H1 (cell line): Measurements from ENCODE around the gene XPNPEP2. TPM values are rescaled to one million over a fixed set of nuclear protein-coding genes. Genes with fewer than 3 reads are reported as not detected.

Experiments
- CTCF ChIA-PET: fragments of 300-600 bp; sonication (Branson Sonifier 250); formaldehyde crosslinking; loops from one replicate; lab custom pipeline; 2021; ENCODE audit not compliant: partially characterized antibody; lab: Charles Lee
- POLR2A ChIA-PET: fragments of 300-600 bp; sonication (Branson Sonifier 250); formaldehyde crosslinking; loops from one replicate; lab custom pipeline; 2021; ENCODE audit warnings: inconsistent platforms; ENCODE audit not compliant: partially characterized antibody; lab: Charles Lee
- DNase-seq, 2 experiments: peaks; one replicate each; pipeline versions ENCODE4 v3.0.0 to v3.0.0-alpha.2; 2010 to 2022; ENCODE audit warnings: low spot score in 2 of 2, low read depth in 1 of 2, mixed read lengths in 1 of 2
- FAIRE-seq: peaks from 2 replicates; lab custom pipeline; 2011; peaks lifted over from hg19 to GRCh38; lab: Jason Lieb, UNC
- H2AFZ ChIP-seq: 2 replicates; pipeline ENCODE4 v1.8.1; 2012; ENCODE audit warnings: low read length, inconsistent platforms
- H2AK5ac ChIP-seq: 2 replicates; pipeline ENCODE4 v1.6.1; 2013; ENCODE audit warnings: low read depth, low read length
- H2BK120ac ChIP-seq: replicated peaks from 2 replicates; pipeline ENCODE3; 2013; ENCODE audit warnings: low read depth, low read length, inconsistent platforms
- H2BK12ac ChIP-seq: 2 replicates; pipeline ENCODE4 v1.6.1; 2013; ENCODE audit warnings: low read depth, low read length
- H2BK15ac ChIP-seq: 2 replicates; pipeline ENCODE4 v1.6.1; 2013; ENCODE audit warnings: low read length
- H2BK20ac ChIP-seq: 2 replicates; pipeline ENCODE4 v1.6.1; 2013; ENCODE audit warnings: low read length
- H2BK5ac ChIP-seq: 2 replicates; pipeline ENCODE4 v1.6.1; 2013; ENCODE audit warnings: low read depth, low read length
- H3K14ac ChIP-seq: 2 replicates; pipeline ENCODE4 v1.6.1; 2013; ENCODE audit warnings: inconsistent platforms; ENCODE audit not compliant: insufficient read length
- H3K18ac ChIP-seq: 2 replicates; pipeline ENCODE4 v1.6.1; 2013; ENCODE audit warnings: low read length; ENCODE audit errors: extremely low read depth
- H3K23ac ChIP-seq: 2 replicates; pipeline ENCODE4 v1.6.1; 2013; ENCODE audit warnings: inconsistent platforms; ENCODE audit not compliant: insufficient read length
- H3K23me2 ChIP-seq: 2 replicates; pipeline ENCODE4 v1.6.1; 2013; ENCODE audit warnings: low read depth, low read length
- H3K27ac ChIP-seq: 2 replicates; pipeline ENCODE4 v1.6.1; 2011; ENCODE audit warnings: low read depth, low read length, inconsistent platforms
- H3K27me3 ChIP-seq, 4 experiments: replicated peaks in 1 of 4; 1 replicate in 1 of 4; 2 replicates in 3 of 4; pipeline versions ENCODE4 v1.6.1 to v1.8.1; 2011 to 2013; ENCODE audit warnings: low read length in 3 of 4, mild to moderate bottlenecking in 3 of 4, inconsistent platforms in 2 of 4, mixed read lengths in 2 of 4, moderate library complexity in 1 of 4; ENCODE audit not compliant: control insufficient read depth in 3 of 4, insufficient read depth in 3 of 4; ENCODE audit errors: extremely low read depth in 1 of 4
- H3K36me3 ChIP-seq, 4 experiments: 2 replicates each; pipeline versions ENCODE4 v1.6.1 to v1.8.1; 2011 to 2013; ENCODE audit warnings: mild to moderate bottlenecking in 4 of 4, low read length in 3 of 4, moderate library complexity in 2 of 4, control low read depth in 1 of 4, inconsistent platforms in 1 of 4; ENCODE audit not compliant: insufficient read depth in 4 of 4, control insufficient read depth in 2 of 4
- H3K4ac ChIP-seq: replicated peaks from 2 replicates; pipeline ENCODE3; 2013; ENCODE audit warnings: low read length, low read depth, mixed read lengths, inconsistent platforms; ENCODE audit not compliant: insufficient read length
- H3K4me1 ChIP-seq, 4 experiments: replicated peaks in 1 of 4; 1 replicate in 1 of 4; 2 replicates in 3 of 4; pipeline versions ENCODE4 v1.6.1 to v1.8.1; 2011 to 2013; ENCODE audit warnings: low read length in 3 of 4, inconsistent platforms in 2 of 4, mixed read lengths in 1 of 4; ENCODE audit not compliant: insufficient read depth in 4 of 4, control insufficient read depth in 3 of 4
- H3K4me2 ChIP-seq, 2 experiments: 2 replicates each; pipeline versions ENCODE4 v1.6.1 to v1.8.1; 2011 to 2013; ENCODE audit warnings: low read depth in 2 of 2, low read length in 2 of 2, control low read depth in 1 of 2, inconsistent platforms in 1 of 2, mild to moderate bottlenecking in 1 of 2; ENCODE audit not compliant: insufficient read depth in 1 of 2
- H3K4me3 ChIP-seq, 4 experiments: fragments of 200-600, 300-600 bp in 1 of 4; sonication (generic), shearing (Covaris generic), sonication (Bioruptor Twin) in 1 of 4; 2 replicates each; pipeline versions ENCODE4 v1.5.1 to v1.8.1; 2011 to 2016; ENCODE audit warnings: low read length in 4 of 4, low read depth in 3 of 4, control low read depth in 2 of 4, inconsistent platforms in 2 of 4, mild to moderate bottlenecking in 2 of 4, mixed read lengths in 1 of 4, moderate library complexity in 1 of 4; ENCODE audit not compliant: insufficient read depth in 2 of 4; ENCODE audit errors: extremely low read depth in 1 of 4
- H3K56ac ChIP-seq: replicated peaks from 2 replicates; pipeline ENCODE3; 2013; ENCODE audit warnings: low read depth, mild to moderate bottlenecking, mixed read lengths, low read length, inconsistent platforms; ENCODE audit not compliant: insufficient read length
- H3K79me1 ChIP-seq: 2 replicates; pipeline ENCODE4 v1.6.1; 2013; ENCODE audit warnings: low read depth, low read length, control low read depth
- H3K79me2 ChIP-seq, 2 experiments: 2 replicates each; pipeline versions ENCODE4 v1.6.1 to v1.8.1; 2012 to 2013; ENCODE audit warnings: low read length in 2 of 2, mild to moderate bottlenecking in 2 of 2, inconsistent platforms in 1 of 2; ENCODE audit not compliant: insufficient read depth in 2 of 2, control insufficient read depth in 1 of 2
- H3K9ac ChIP-seq, 4 experiments: replicated peaks in 1 of 4; 1 replicate in 1 of 4; 2 replicates in 3 of 4; pipeline versions ENCODE4 v1.6.1 to v1.8.1; 2011 to 2013; ENCODE audit warnings: low read depth in 3 of 4, low read length in 3 of 4, control low read depth in 2 of 4, mild to moderate bottlenecking in 2 of 4, moderate library complexity in 2 of 4, inconsistent platforms in 1 of 4; ENCODE audit errors: extremely low read depth in 1 of 4
- H3K9me3 ChIP-seq, 2 experiments: 2 replicates each; pipeline versions ENCODE4 v1.6.1 to v1.8.1; 2012 to 2013; ENCODE audit warnings: mild to moderate bottlenecking in 2 of 2, moderate library complexity in 2 of 2, control low read depth in 1 of 2, inconsistent platforms in 1 of 2, low read depth in 1 of 2, low read length in 1 of 2, mixed read lengths in 1 of 2; ENCODE audit not compliant: insufficient read depth in 2 of 2
- H4K20me1 ChIP-seq, 2 experiments: replicated peaks in 1 of 2; 2 replicates each; pipeline versions ENCODE3 to v1.8.1; 2011 to 2013; ENCODE audit warnings: inconsistent platforms in 2 of 2, low read length in 2 of 2, mild to moderate bottlenecking in 1 of 2; ENCODE audit not compliant: insufficient read depth in 2 of 2, control insufficient read depth in 1 of 2
- H4K5ac ChIP-seq: 2 replicates; pipeline ENCODE4 v1.6.1; 2013; ENCODE audit warnings: low read length, low read depth, mixed read lengths, inconsistent platforms; ENCODE audit not compliant: insufficient read length
- H4K8ac ChIP-seq: 2 replicates; pipeline ENCODE4 v1.8.0; 2013; ENCODE audit warnings: mild to moderate bottlenecking, moderate library complexity, low read length, inconsistent platforms; ENCODE audit not compliant: insufficient read depth; ENCODE audit errors: extremely low read depth
- H4K91ac ChIP-seq: replicated peaks from 2 replicates; pipeline ENCODE3; 2013; ENCODE audit warnings: low read length, mixed read lengths, inconsistent platforms; ENCODE audit not compliant: insufficient read length
- BACH1 ChIP-seq: IDR thresholded peaks from 2 replicates; pipeline ENCODE4 v1.6.1; 2012; ENCODE audit warnings: low read length, improper control_type of control experiment
- MAFK ChIP-seq: IDR thresholded peaks from 2 replicates; pipeline ENCODE4 v1.6.1; 2012; ENCODE audit warnings: low read depth, mild to moderate bottlenecking, improper control_type of control experiment, low read length
- NANOG ChIP-seq: IDR thresholded peaks from 2 replicates; pipeline ENCODE4 v1.6.1; 2011; ENCODE audit warnings: low read length, low read depth, mild to moderate bottlenecking, inconsistent platforms; ENCODE audit not compliant: insufficient read depth, poor library complexity, severe bottlenecking
- POLR2AphosphoS5 ChIP-seq: IDR thresholded peaks from 2 replicates; pipeline ENCODE4 v1.6.1; 2011; ENCODE audit warnings: low read depth, low read length
- POU5F1 ChIP-seq: IDR thresholded peaks from 2 replicates; pipeline ENCODE4 v1.6.1; 2011; ENCODE audit warnings: low read depth, mild to moderate bottlenecking, low read length, moderate library complexity
- RBBP5 ChIP-seq: IDR thresholded peaks from 2 replicates; pipeline ENCODE4 v1.7.1; 2012; ENCODE audit warnings: low read depth, mild to moderate bottlenecking, inconsistent platforms, low read length, moderate library complexity, borderline replicate concordance
- SAP30 ChIP-seq: fragments of 300-600 bp; sonication (generic); IDR thresholded peaks from 2 replicates; pipeline ENCODE4 v1.7.1; 2012; ENCODE audit warnings: low read length, moderate library complexity, mild to moderate bottlenecking, inconsistent platforms; ENCODE audit not compliant: insufficient read depth, insufficient replicate concordance
- SIN3A ChIP-seq, 2 experiments: IDR thresholded peaks in 1 of 2; conservative IDR thresholded peaks in 1 of 2; 2 replicates each; pipeline ENCODE4 v1.6.1; 2011 to 2012; ENCODE audit warnings: low read length in 2 of 2, improper control_type of control experiment in 1 of 2, low read depth in 1 of 2, mild to moderate bottlenecking in 1 of 2
- SIRT6 ChIP-seq: IDR thresholded peaks from one replicate; pipeline ENCODE4 v1.7.1; 2012; ENCODE audit warnings: low read length, inconsistent platforms
- SIX5 ChIP-seq: IDR thresholded peaks from 2 replicates; pipeline ENCODE4 v1.6.1; 2011; ENCODE audit warnings: mild to moderate bottlenecking, low read depth, low read length
- SP1 ChIP-seq: IDR thresholded peaks from 2 replicates; pipeline ENCODE4 v1.6.1; 2011; ENCODE audit warnings: low read depth, low read length
- SUZ12 ChIP-seq: fragments of 200-600 bp; sonication (generic); IDR thresholded peaks from 2 replicates; pipeline ENCODE4 v1.6.1; 2012; ENCODE audit warnings: mild to moderate bottlenecking, inconsistent platforms, low read length, moderate library complexity, mixed read lengths
- TAF7 ChIP-seq: optimal IDR thresholded peaks from 2 replicates; pipeline ENCODE3; 2011; ENCODE audit warnings: low read depth, mild to moderate bottlenecking, inconsistent platforms, low read length, moderate library complexity, borderline replicate concordance
- YY1 ChIP-seq: IDR thresholded peaks from 2 replicates; pipeline ENCODE4 v1.6.1; 2011; ENCODE audit warnings: low read depth, mild to moderate bottlenecking, low read length
- polyA plus RNA-seq, 7 experiments: library from polyadenylated mRNA; depleted of rRNA in 3 of 7; stranded (reverse) in 5 of 7; unstranded in 2 of 7; fragments of >200 nt in 5 of 7; fragments of 200-250 nt in 2 of 7; gene quantifications; 1 replicate in 5 of 7; 2 replicates in 1 of 7; 4 replicates in 1 of 7; pipeline versions ENCODE4 v1.2.1 to v1.2.3, GENCODE V29; 2011 to 2013; ENCODE audit warnings: missing spikeins in 2 of 7, mixed read lengths in 2 of 7
- total RNA-seq: library from RNA; stranded (reverse); fragmentation: NEBNext Ultra II Directional; extraction: Animal tissue kit (Norgen Biotek cat#: 25700); gene quantifications from 2 replicates; pipeline ENCODE4 v1.2.1, GENCODE V29; 2021

The XPNPEP2 gene
- total and polyA plus RNA-seq, 2 of the 8 experiments (the other 6 are each of a cell fraction or from before 2014, with no cell fraction given), result 0.27 TPM; not detected in 1

- H2BK20ac ChIP-seq, result no peak overlapping the region
- no peak overlapping the region for H2AFZ ChIP-seq
- H2BK15ac ChIP-seq, result no peak overlapping the region
- H3K79me2 ChIP-seq, result no peaks in the 10 kb centered on the region
- FAIRE-seq (no peak), DNase-seq (no peak)
- no peak for TF ChIP-seq SIN3A (conservative IDR thresholded peaks at IDR 0.05 in 1 of 2, IDR thresholded peaks at IDR 0.05 in 1 of 2; ENCODE audit: low read depth in 1 of 2, low read length in 2 of 2)
- TF ChIP-seq POLR2AphosphoS5, result no peak
- TF ChIP-seq MAFK, result no peak
- TF ChIP-seq SUZ12, result no peak
- no peak for TF ChIP-seq POU5F1
- no peak for TF ChIP-seq SAP30
- no peak for TF ChIP-seq RBBP5
- no peak for TF ChIP-seq NANOG
- no peak for TF ChIP-seq BACH1
- TF ChIP-seq SP1, result no peak
- no peak for TF ChIP-seq SIX5
- TF ChIP-seq TAF7, result no peak
- TF ChIP-seq SIRT6, result no peak
- no peak for TF ChIP-seq YY1
- H3K36me3 ChIP-seq, result no peaks in the 10 kb centered on the region
- no peak overlapping the region for H3K14ac ChIP-seq
- no peak overlapping the region for H4K5ac ChIP-seq
- no peak overlapping the region for H3K4me3 ChIP-seq
- no peaks in the 10 kb centered on the region for H4K20me1 ChIP-seq
- H3K4me1 ChIP-seq, result peaks cover 0 to 16% (median 8%) of the 10 kb centered on the region in 4 experiments; a peak in 5 of 7 replicates
- H3K4ac ChIP-seq, result no peak overlapping the region
- H2BK5ac ChIP-seq, result no peak overlapping the region
- H3K79me1 ChIP-seq, result no peaks in the 10 kb centered on the region
- H2AK5ac ChIP-seq, result no peak overlapping the region
- ChIA-PET POLR2A (no interaction called here), CTCF (interaction anchor here (1.1 to 1.5 kb wide), 2 partner anchors 18 to 43 kb away, joined by 3 to 4 read pairs; partner anchors contain the start of gene APLN)
- H2BK120ac ChIP-seq, result no peak overlapping the region
- H3K9ac ChIP-seq, result no peak overlapping the region
- no peak overlapping the region for H3K56ac ChIP-seq
- H3K23ac ChIP-seq, result no peak overlapping the region
- no peaks in the 10 kb centered on the region for H3K23me2 ChIP-seq
- H4K8ac ChIP-seq, result no peak overlapping the region
- no peaks in the 10 kb centered on the region for H3K27me3 ChIP-seq
- H3K18ac ChIP-seq, result no peak overlapping the region
- no peak overlapping the region for H4K91ac ChIP-seq
- H2BK12ac ChIP-seq, result no peak overlapping the region
- H3K27ac ChIP-seq, result no peak overlapping the region
- no peaks in the 10 kb centered on the region for H3K9me3 ChIP-seq
- H3K4me2 ChIP-seq, result no peak overlapping the region; a peak in 1 of 4 replicates
Observed at GRCh38 chrX:129698150-129698549, 40.6 kb upstream of the XPNPEP2 start.
